ENCODE results near the gene DGCR2. TPM values are rescaled to one million over a fixed set of nuclear protein-coding genes. Genes with fewer than 3 reads are reported as not detected.
A peak's percentile ranks its signal among the peaks of the same experiment; 100 is the strongest.
"Not testable (repeated sequence)": the region's sequence is repeated elsewhere in the genome, so short reads cannot be mapped to it uniquely, and the experiment has no call there.

Gene DGCR2
- total RNA-seq, 1 experiment from 2014 or later: 62.2 TPM

DNA sequence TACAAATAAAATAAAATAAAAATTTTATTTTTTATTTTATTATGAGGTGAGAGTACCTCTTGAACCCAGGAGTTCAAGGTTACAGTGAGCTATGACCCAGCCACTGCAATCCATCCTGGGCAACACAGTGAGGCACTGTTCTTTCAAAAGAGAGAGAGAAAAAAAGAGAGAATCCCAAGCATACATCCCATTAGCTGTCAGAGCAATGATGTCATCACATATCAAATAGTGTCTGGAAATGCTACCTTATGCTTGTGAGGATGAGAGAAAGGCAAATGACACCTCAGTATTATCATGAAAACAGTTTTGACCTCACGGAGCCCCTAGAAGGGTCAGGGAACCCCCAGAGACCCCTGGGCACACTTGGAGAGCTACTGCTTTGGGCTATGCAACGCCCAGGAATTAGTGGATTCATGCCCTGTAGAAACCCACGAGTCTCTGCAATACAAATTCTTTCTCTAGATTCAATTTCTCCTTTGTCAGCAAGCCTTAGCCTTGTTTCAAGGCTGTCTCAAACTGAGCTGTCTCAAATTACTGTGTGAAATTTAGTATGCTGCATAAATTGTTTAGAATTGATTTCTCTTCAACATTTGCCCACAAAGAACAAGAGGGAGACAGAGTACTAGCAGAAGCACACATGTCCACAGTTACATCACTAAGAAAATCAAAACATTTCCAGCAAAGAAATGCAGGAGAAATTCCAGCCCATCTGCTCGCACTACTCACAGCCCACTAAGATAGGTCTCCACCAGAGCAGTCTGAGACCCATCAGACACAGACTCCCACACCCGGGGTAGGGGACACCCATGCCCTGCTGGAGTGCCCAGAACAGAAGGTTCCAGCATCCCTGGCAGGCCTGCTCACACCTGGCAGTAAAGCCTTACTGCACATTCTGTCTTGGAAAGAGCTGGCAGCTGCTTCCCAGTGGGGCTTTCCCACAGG is 18.1 kb downstream of the DGCR2 start:
- DNase-seq (ENCODE audit: low read depth in 1 of 2, low spot score in 2 of 2): no peak
- H3K27ac ChIP-seq: no peak overlapping the region
- H3K4me3 ChIP-seq: no peak overlapping the region
- peaks cover 1% of the 10 kb centered on the region; the same call in 1 of the 2 replicates for H3K36me3 ChIP-seq
- H3K4me1 ChIP-seq (replicated peaks): no peaks in the 10 kb centered on the region
- no peaks in the 10 kb centered on the region for H3K27me3 ChIP-seq (replicated peaks)
- H3K9me3 ChIP-seq (replicated peaks): no peaks in the 10 kb centered on the region

DNA sequence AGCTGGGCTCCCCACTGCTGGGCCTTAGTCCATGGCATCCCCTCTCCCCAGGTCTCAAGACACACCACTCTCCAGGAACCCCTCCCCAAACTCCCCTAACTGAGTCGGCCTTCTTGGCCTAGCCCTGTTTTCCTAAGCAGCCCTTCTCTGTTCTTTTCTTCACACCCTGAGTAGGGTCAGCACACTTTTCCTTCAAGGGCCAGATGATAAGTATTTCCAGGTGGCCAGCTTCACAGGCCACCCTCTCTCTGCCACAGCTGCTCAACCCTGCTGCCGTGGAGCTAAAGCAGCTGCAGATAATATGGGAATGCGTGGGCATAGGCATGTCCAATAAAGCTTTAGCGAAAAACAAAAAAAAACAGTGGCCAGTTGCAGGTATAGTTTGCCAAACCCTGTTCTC is 24.1 kb downstream of the DGCR2 start:
- no peaks in the 10 kb centered on the region for H3K4me1 ChIP-seq (replicated peaks)
- peak in 1 of 2 experiments; percentile 30 for DNase-seq (ENCODE audit: low read depth in 1 of 2, low spot score in 2 of 2)
- H3K4me3 ChIP-seq: no peak overlapping the region
- no peaks in the 10 kb centered on the region for H3K27me3 ChIP-seq (replicated peaks)
- H3K9me3 ChIP-seq (replicated peaks): no peaks in the 10 kb centered on the region
- no peak overlapping the region for H3K27ac ChIP-seq
- peaks cover 9% of the 10 kb centered on the region; the same call in 1 of the 2 replicates for H3K36me3 ChIP-seq

DNA sequence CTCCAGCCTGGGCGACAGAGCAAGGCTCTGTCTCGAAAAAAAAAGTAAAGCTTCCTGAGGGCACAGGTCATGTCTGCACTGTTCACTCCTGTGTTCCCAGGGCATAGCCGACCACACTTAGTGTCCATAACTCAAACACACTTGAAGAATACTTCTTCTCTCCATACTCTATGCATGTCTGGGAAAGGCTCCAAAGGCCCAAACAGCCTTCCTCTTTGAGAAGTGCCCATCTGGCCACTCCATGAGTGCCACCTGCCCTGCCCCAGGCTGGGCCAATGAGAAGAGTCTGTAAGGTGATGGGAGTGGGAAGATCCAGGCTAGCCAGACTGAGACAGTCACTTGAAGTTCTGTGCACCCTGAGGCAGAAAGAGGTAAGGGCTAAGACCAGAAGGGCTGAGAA is 24.7 kb downstream of the DGCR2 start:
- H3K36me3 ChIP-seq: peaks cover 9% of the 10 kb centered on the region; the same call in 1 of the 2 replicates

DNA sequence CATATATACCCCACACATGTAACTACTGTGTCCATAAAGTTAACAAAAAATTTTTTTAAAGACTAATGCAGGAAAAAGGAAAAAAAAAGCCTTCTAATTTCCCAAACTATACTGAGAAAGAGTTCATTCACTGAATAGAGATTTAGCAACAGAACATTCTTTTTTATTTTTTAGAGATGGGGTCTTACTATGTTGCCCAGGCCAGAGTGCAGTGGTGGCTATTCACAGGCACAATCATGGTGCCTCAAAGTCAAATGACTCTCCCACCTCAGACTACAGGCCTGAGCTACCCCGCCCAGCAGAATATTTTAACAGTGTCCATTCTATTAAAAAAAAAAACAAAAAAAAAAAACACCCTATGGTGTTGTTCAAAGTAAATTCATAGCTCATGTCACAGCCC is 25.7 kb downstream of the DGCR2 start:
- H3K4me3 ChIP-seq: no peak overlapping the region
- H3K9me3 ChIP-seq (replicated peaks): no peaks in the 10 kb centered on the region
- peaks cover 9% of the 10 kb centered on the region; the same call in 1 of the 2 replicates for H3K36me3 ChIP-seq
- H3K4me1 ChIP-seq (replicated peaks): no peaks in the 10 kb centered on the region
- no peaks in the 10 kb centered on the region for H3K27me3 ChIP-seq (replicated peaks)
- no peak for DNase-seq (ENCODE audit: low read depth in 1 of 2, low spot score in 2 of 2)
- no peak overlapping the region for H3K27ac ChIP-seq

More for the DNA sequence above, 24.7 kb downstream of the DGCR2 start:
- Histone ChIP-seq H3K9me3 (replicated peaks) (no peaks in the 10 kb centered on the region), H3K27me3 (replicated peaks) (no peaks in the 10 kb centered on the region), H3K27ac (no peak overlapping the region), H3K4me1 (replicated peaks) (no peaks in the 10 kb centered on the region), H3K4me3 (no peak overlapping the region)
- no peak for DNase-seq (ENCODE audit: low read depth in 1 of 2, low spot score in 2 of 2)

DNA sequence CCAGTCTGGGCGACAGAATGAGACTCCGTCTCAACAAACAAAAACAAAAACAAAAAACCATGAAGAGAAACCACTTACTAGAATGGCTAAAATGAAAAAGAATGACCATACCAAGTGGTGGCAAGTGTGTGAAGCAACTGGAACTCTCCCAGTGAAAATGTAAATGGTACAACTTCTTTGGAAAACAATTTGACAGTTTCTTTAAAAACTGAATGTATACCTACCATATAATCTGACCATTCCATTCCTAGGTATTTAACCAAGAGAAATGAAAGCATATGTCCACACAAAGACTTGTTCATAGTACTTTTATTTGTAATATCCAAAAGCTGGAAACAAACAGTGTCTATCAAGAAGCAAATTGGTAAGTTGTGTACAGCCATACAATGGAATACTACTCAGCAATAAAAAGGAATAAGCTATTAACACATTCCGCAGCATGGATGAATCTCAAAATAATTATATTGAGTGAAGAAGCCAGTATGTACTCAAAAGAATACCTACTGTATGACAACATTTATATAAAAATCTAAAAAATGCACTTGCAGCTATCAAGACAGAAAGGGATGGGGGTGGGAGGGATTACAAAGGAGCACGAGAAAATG is 27.7 kb downstream of the DGCR2 start:
- Histone ChIP-seq H3K4me1 (replicated peaks) (no peaks in the 10 kb centered on the region), H3K4me3 (no peak overlapping the region), H3K36me3 (peaks cover 9% of the 10 kb centered on the region; the same call in 1 of the 2 replicates), H3K27me3 (replicated peaks) (no peaks in the 10 kb centered on the region), H3K27ac (no peak overlapping the region), H3K9me3 (replicated peaks) (no peaks in the 10 kb centered on the region)
- DNase-seq (ENCODE audit: low read depth in 1 of 2, low spot score in 2 of 2): no peak

DNA sequence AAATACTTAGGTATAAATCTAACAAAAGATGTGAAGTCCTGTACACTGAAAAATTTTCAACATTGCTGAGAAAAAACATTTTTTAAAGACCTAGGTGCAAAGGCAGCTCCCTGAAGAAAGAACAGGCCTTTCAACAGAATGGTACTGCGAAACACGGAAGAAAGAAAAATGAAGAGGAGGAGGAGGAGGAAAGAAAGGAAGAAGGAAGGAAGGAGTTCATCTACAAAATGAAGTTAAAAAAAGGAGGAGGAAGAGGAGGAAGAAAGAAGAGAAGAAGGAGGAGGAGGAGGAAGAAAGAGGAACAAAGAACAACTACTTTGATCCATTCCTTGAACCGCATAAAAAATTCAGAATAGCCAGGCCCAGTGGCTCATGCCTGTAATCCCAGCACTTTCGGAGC is 29.5 kb downstream of the DGCR2 start:
- peaks cover 15% of the 10 kb centered on the region for H3K36me3 ChIP-seq
- H3K4me1 ChIP-seq (replicated peaks): no peaks in the 10 kb centered on the region
- no peaks in the 10 kb centered on the region for H3K27me3 ChIP-seq (replicated peaks)
- no peak for DNase-seq (ENCODE audit: low read depth in 1 of 2, low spot score in 2 of 2)
- no peak overlapping the region for H3K4me3 ChIP-seq
- no peaks in the 10 kb centered on the region for H3K9me3 ChIP-seq (replicated peaks)
- H3K27ac ChIP-seq: no peak overlapping the region

DNA sequence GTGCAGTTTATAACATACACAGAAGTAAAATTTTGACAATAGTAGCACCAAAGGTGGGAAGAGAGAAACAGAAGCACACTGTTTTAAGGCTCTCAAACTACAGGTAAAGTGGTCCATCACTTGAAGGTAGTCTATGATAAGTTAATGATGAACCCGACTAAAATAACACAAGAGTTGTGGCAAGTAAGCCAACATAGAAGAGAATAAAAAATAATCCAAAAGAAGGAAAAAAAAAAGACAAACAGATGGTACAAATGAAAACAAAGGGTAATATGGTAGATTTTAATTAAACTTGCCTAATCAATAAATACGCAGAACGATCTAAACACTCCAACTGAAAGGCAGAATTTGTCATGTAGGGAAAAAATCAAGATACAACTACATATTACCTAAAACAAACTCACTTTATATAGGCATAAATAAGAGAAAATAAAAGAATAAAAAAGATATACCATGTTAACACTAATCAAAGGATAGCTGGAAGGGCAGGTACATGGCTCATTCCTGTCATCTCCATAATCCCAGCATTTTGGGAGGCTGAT is 31.6 kb downstream of the DGCR2 start:
- Histone ChIP-seq H3K27me3 (replicated peaks) (no peaks in the 10 kb centered on the region), H3K9me3 (replicated peaks) (no peaks in the 10 kb centered on the region), H3K27ac (no peak overlapping the region), H3K4me3 (no peak overlapping the region), H3K36me3 (peaks cover 17% of the 10 kb centered on the region), H3K4me1 (replicated peaks) (peaks cover 17% of the 10 kb centered on the region)
- no peak for DNase-seq (ENCODE audit: low read depth in 1 of 2, low spot score in 2 of 2)

DNA sequence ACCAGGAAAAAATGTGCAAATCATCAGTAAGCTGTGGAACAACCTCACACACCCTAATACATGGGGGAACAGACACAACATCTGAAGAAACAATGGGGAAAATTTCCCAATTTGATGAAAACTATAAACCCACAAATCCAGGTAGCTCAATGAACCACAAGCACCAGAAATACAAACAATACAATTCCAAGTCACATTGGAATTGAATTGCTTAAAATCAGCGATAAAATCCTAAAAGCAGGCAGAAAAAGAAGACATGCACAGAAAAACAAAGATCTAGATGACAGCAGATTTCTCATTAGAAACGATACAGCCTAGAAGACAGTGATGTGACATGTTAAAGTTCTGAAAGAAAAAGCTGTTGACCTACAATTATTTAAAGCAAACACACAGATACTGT is 32.0 kb downstream of the DGCR2 start:
- Histone ChIP-seq H3K36me3 (peaks cover 17% of the 10 kb centered on the region), H3K27me3 (replicated peaks) (no peaks in the 10 kb centered on the region), H3K4me1 (replicated peaks) (peaks cover 22% of the 10 kb centered on the region), H3K27ac (no peak overlapping the region), H3K4me3 (no peak overlapping the region), H3K9me3 (replicated peaks) (no peaks in the 10 kb centered on the region)
- no peak for DNase-seq (ENCODE audit: low read depth in 1 of 2, low spot score in 2 of 2)

DNA sequence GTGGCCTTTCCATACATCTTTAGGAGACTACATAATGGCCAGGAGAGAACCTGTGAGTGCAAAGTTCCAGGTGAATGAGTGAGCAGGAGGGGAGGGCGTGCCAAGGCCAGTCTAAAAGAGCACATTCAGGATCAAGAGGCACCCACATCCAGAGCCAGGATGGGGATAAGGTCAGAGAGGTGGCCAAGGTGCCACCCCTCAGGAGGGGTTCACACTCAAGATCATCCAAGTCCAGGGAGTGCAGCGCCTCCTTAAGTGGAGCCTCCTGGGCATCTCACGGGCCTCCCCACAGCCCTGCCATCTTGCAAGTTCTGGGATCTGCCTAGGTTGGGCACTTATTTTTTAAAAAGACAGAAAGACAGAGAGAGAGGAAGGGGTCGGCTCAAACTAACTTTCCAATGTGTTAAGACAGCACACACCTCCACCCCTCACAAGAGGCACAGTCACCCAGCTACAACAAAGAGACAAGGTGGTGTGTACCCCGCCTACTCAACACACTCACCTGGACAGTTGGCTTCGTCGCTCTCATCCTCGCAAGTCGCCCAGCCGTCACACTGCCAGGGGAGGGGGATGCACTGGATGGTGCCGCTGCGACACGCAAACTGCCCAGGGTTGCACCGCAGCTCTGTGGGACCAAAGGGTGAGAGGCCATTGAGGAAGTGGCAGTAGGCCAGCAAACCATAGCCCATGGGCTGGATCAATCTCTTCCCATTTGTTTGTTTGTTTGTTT is 33.2 kb downstream of the DGCR2 start:
- H3K4me1 ChIP-seq (replicated peaks): peaks cover 24% of the 10 kb centered on the region
- H3K9me3 ChIP-seq (replicated peaks): no peaks in the 10 kb centered on the region
- no peak overlapping the region for H3K27ac ChIP-seq
- no peak for DNase-seq (ENCODE audit: low read depth in 1 of 2, low spot score in 2 of 2)
- no peaks in the 10 kb centered on the region for H3K27me3 ChIP-seq (replicated peaks)
- H3K36me3 ChIP-seq: peaks cover 17% of the 10 kb centered on the region
- H3K4me3 ChIP-seq: no peak overlapping the region

DNA sequence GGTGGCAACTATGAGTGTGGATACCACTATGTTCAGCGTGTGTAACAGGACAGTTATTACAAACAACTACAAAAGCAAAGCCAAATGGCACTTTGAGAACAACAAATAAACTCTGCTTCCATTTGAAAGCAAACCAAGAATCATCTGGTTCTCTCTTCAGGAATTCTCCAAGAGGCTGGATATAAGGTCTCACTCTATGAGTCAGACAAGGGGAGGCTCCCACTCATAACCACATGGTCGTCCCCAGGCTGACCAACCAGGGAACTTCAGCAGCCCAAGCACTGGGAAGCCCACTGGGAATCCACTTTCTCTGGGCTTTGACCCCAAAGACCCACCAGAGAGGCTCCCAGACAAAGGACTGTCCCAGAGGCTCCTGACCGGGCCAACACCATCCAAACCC is 35.3 kb downstream of the DGCR2 start:
- H3K36me3 ChIP-seq: peaks cover 20% of the 10 kb centered on the region
- DNase-seq (ENCODE audit: low read depth in 1 of 2, low spot score in 2 of 2): peak in 1 of 2 experiments; percentile 26
- H3K27me3 ChIP-seq (replicated peaks): no peaks in the 10 kb centered on the region
- H3K9me3 ChIP-seq (replicated peaks): no peaks in the 10 kb centered on the region
- H3K4me3 ChIP-seq: no peak overlapping the region
- H3K27ac ChIP-seq: peak overlapping the region; percentile 59
- peaks cover 24% of the 10 kb centered on the region for H3K4me1 ChIP-seq (replicated peaks)

DNA sequence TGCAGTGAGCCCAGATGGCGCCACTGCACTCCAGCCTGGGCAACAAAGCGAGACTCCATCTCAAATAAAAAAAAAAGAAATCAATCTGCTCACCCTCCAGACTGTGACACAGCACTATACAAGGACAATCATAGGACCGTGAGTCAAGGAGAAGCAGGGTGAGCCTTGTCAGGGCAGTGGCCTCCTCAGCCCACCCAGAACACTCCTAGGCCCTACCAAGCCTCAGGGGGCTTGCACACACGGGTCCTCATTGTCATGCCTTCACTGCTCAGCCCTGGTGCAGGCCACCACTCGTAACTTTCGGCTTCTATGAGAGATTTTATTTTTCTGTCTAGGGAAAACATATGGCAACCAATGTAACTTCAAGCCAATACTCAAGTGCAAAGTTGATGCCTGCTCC is 35.8 kb downstream of the DGCR2 start:
- H3K36me3 ChIP-seq: peaks cover 22% of the 10 kb centered on the region
- DNase-seq (ENCODE audit: low read depth in 1 of 2, low spot score in 2 of 2): no peak
- H3K4me1 ChIP-seq (replicated peaks): peaks cover 24% of the 10 kb centered on the region
- H3K27me3 ChIP-seq (replicated peaks): no peaks in the 10 kb centered on the region
- no peaks in the 10 kb centered on the region for H3K9me3 ChIP-seq (replicated peaks)
- peak overlapping the region; percentile 59 for H3K27ac ChIP-seq
- no peak overlapping the region for H3K4me3 ChIP-seq

DNA sequence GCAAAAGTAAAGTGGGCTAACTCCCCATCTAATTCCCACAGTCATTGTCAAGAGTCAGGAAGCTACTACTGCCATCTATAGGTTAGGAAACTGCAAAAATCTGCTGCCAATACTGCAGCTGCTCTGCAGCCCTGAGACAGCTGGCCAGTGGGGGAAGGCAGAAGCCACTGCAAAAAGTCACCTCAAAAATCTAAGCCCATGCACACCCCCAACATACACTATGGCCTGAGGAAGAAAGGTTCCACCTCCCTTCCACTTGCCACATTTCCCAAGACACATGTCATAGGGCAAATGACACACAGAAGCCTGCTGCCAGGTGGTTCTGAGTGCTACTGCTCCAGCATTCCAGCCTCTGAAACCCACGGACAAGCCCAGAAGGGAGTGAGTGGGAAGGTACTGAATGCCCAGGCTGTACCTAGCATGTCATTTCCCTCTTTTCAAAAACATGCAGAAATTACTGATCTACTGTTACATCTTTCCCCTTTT is 36.9 kb downstream of the DGCR2 start:
- peaks cover 29% of the 10 kb centered on the region for H3K36me3 ChIP-seq
- no peaks in the 10 kb centered on the region for H3K27me3 ChIP-seq (replicated peaks)
- H3K4me3 ChIP-seq: no peak overlapping the region
- H3K27ac ChIP-seq: peak overlapping the region; percentile 55
- peaks cover 24% of the 10 kb centered on the region for H3K4me1 ChIP-seq (replicated peaks)
- H3K9me3 ChIP-seq (replicated peaks): no peaks in the 10 kb centered on the region
- DNase-seq (ENCODE audit: low read depth in 1 of 2, low spot score in 2 of 2): no peak

DNA sequence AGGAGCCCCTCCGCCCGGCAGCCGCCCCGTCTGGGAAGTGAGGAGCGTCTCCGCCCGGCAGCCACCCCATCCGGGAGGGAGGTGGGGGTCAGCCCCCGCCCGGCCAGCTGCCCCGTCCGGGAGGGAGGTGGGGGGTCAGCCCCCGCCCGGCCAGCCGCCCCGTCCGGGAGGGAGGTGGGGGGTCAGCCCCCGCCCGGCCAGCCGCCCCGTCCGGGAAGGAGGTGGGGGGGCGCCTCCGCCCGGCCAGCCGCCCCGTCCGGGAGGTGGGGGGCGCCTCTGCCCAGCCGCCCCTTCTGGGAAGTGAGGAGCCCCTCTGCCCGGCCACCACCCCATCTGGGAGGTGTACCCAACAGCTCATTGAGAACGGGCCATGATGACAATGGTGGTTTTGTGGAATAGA is 37.6 kb downstream of the DGCR2 start:
- not testable (repeated sequence) for H3K4me3 ChIP-seq; H3K27me3 ChIP-seq (replicated peaks); DNase-seq (ENCODE audit: low read depth in 1 of 2, low spot score in 2 of 2); H3K27ac ChIP-seq; H3K9me3 ChIP-seq (replicated peaks)
- peaks cover 24% of the 10 kb centered on the region for H3K4me1 ChIP-seq (replicated peaks)
- peaks cover 29% of the 10 kb centered on the region for H3K36me3 ChIP-seq

Data from SJSA1 (cell line).